NCI-H1048 (cell line): Measurements from ENCODE around the gene PDCL2.

ENCODE experiments used
- DNase-seq: peaks from one replicate; lab custom pipeline; 2025; lab: John Stamatoyannopoulos, UW

Gene PDCL2

GRCh38 chr4:55538531-55538930 lies 53.5 kb downstream of the PDCL2 start:
- no peak for DNase-seq

- no peak for DNase-seq
These were observed 57.7 kb downstream of the PDCL2 start for GRCh38 chr4:55534306-55534705.

- no peak for DNase-seq
These were observed 61.4 kb downstream of the PDCL2 start for GRCh38 chr4:55530691-55531090.

- DNase-seq, result no peak
These were observed 61.9 kb downstream of the PDCL2 start for GRCh38 chr4:55530167-55530566.

GRCh38 chr4:55528491-55528890 lies 63.6 kb downstream of the PDCL2 start:
- no peak for DNase-seq

- DNase-seq, result no peak
These were observed 67.0 kb downstream of the PDCL2 start for GRCh38 chr4:55524844-55525571.

GRCh38 chr4:55518442-55518841 lies 73.6 kb downstream of the PDCL2 start:
- no peak for DNase-seq

GRCh38 chr4:55517526-55518229 lies 74.4 kb downstream of the PDCL2 start:
- no peak for DNase-seq

GRCh38 chr4:55512922-55513571 lies 79.0 kb downstream of the PDCL2 start:
- DNase-seq, result no peak

GRCh38 chr4:55512077-55512476 lies 80.0 kb downstream of the PDCL2 start:
- DNase-seq, result no peak

- no peak for DNase-seq
These were observed 81.4 kb downstream of the PDCL2 start for GRCh38 chr4:55510685-55511084.

- no peak for DNase-seq
These were observed 82.8 kb downstream of the PDCL2 start for GRCh38 chr4:55509266-55509665.

GRCh38 chr4:55507612-55508011 lies 84.4 kb downstream of the PDCL2 start:
- DNase-seq, result no peak
